Cerebellar cortex (tissue), 1 donor: Measurements from ENCODE around the gene SLC12A3.
A peak's percentile ranks its signal among the peaks of the same experiment; 100 is the strongest.
"Not testable (repeated sequence)": the region's sequence is repeated elsewhere in the genome, so short reads cannot be mapped to it uniquely, and the experiment has no call there.

Experiments
- DNase-seq: peaks from one replicate; pipeline ENCODE4 v3.0.0-alpha.2; 2015; ENCODE audit warnings: low spot score

Gene SLC12A3

DNA sequence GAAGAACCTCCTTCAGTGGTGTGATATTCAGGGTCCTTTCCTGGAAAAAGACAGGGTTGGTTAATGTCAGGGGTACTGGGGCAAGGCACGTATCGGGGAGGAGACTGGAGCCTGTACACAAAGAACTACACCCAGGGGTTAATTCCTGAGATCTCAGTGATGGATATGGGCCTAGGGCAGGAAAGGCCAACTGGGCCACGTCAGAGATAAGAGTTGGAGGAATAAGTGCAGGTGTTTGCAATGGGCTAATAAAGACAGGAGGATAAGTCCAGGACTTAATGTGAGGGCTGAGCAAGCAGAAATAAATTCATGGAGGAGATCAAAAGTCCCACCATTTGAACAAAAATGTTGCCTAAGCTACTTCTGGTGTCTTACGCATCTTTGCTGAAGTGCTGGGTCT, 56.6 kb downstream of the SLC12A3 start:
- DNase-seq, result no peak

- DNase-seq, result no peak
Observed at GRCh38 chr16:56923481-56924091, 58.6 kb downstream of the SLC12A3 start.

DNA sequence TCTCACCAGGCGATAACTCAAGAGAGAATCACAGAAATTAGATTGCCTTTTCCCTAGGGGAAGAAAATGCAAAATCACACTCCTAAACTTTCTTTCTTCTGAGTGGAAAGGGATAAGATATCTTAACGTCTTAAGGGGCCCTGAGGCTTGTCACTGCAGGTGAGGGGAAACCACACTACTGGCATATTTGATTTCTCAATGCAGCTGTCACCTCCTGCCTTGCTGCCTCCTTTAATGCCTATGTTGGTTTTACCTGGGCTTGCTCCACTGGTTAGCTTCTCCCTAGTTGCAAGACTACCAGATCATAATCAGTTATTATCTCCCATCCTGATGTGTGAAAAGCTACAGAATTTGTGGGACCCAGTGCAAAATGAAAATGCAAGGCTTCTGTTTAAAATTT, 62.5 kb downstream of the SLC12A3 start:
- no peak for DNase-seq

DNA sequence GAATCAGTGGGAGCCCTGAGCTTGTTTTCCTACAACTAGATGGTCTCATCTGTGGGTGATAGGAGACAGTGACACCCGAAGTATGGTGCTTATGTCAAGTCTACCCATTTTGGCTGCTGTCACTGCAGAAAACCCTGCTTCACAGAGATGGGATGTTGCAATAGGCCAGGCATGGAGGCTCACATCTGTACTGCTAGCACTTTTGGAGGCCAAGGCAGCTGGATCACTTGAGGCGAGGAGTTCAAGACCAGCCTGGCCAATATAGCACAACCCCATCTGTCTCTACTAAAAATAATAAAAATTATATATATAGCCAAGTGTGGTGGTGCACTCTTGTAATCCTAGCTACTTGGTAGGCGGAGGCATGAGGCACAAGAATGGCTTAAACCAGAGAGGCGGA, 64.6 kb downstream of the SLC12A3 start:
- no peak for DNase-seq

- DNase-seq, result no peak
Observed at GRCh38 chr16:56930486-56931270, 65.7 kb downstream of the SLC12A3 start.

GRCh38 chr16:56931271-56931891, 66.4 kb downstream of the SLC12A3 start:
- DNase-seq, result peak; percentile 20

- DNase-seq, result peak; percentile 98
Observed at GRCh38 chr16:56931892-56932720, 67.1 kb downstream of the SLC12A3 start, which contains the start of gene HERPUD1. Gene HERPUD1 (plus strand): TSS chr16:56932142. CDS start chr16:56932245, 103 bp downstream.

DNA sequence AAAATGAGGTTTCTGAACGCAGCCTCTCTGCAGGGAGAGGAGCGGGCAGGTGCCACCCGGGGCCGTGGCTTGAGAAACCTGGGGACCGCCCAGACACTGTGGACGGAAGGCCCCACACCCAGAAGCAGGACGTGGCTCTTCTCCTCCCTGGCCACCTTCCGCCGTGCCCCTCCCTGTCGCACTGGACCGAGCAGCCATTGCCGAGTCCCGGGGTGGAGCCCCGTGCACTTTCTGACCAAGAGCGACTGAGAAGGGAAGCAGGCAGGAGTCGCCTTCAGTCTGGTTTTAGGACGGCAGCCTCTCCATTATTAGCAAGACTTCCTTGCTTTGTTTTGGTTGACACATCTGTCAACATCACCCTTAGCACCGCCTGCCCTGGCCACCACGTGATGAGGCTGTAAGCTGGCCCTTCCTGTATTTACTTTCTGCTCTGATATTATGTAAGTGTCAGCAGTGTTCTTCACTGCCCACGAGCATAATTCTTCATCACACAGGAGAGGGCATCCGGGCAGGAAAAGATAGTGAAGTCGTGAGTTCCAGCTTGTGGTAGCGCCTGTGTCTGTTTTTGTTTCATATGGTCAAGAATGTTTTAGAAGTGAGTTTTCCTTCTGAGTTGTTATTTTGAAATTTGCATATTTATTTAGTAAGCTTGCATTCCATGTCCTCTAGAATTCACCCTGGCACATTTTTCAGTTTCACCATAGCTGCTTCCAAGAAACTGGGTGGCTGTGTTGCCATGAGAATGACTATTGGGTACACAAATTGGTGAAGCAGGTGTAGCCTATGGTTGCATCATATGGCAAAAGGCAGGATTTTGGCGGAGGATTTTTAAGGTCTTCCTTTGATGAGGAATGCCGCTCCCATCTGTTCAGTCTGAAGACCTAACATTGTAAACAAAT, 68.0 kb downstream of the SLC12A3 start:
- DNase-seq, result peak; percentile 86

DNA sequence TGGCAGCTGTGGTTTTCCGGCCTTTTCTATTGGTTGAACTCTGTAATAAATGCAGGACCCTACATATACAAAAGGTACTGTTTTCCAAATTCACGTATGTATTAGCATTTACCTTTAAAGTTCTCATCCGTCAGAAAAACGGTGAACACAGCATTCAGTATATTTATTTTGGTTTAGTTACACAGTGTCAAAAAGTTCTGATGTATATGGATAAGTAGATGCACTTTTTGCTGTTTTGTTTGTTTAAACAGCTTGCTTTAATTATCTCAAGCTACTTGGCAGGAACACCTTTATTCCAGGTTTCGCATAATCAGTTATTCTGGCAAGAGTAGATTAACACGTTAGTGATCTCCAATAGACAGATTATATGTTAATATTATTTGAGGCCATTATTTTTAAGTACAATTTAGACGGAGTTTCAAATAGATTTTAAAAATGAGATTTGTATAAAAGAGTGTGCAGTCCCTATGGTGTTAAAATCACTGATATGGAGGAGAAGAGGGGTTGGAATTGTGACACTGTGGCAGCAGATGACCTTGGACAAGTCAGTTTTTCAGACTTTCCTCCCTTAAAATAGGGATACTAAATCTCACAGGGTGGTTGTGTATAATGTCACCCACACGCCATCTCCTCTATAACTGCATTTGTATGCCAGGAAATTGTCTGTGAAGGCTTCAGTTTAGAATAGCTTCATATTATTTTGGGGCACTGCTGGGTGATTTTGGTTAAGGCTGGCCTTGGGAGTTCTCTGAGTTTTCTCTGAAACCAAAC, 69.0 kb downstream of the SLC12A3 start:
- DNase-seq, result no peak

DNA sequence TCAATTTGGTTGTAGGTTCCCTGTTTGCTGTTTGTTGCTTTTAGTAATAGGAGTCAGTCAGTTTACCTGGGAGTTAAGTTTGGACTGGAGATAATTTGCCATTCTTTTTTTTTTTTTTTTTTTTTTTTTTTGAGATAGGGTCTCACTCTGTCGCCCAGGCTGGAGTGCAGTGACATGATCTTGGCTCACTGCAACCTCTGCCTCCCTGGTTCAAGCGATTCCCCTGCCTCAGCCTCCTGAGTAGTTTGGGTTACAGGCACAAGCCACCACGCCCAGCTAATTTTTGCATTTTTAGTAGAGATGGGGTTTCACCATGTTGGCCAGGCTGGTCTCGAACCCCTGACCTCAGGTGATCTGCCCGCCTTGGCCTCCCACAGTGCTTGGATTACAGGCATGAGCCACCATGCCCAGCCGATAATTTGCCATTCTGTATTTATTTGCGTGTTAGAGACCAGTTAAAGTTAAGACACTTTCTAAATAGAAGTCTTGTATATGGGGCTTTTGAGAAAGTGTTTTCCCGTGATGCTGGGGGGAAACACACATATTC, 69.7 kb downstream of the SLC12A3 start:
- not testable (repeated sequence) for DNase-seq

DNA sequence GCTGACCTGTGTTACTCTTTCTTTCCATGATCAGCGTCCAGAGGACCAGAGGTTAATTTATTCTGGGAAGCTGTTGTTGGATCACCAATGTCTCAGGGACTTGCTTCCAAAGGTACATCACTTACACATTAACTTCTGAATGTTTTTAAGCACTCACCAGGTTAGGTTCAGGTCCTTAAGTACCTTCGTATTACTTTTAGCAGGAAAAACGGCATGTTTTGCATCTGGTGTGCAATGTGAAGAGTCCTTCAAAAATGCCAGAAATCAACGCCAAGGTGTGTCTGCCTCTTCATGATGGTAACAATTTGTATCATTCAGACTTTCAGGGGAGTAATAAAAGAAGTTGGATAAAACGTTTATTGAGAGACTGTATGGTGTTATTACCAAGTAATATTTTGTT, 70.2 kb downstream of the SLC12A3 start:
- DNase-seq, result no peak

GRCh38 chr16:56936491-56936890, 71.5 kb downstream of the SLC12A3 start:
- DNase-seq, result no peak

DNA sequence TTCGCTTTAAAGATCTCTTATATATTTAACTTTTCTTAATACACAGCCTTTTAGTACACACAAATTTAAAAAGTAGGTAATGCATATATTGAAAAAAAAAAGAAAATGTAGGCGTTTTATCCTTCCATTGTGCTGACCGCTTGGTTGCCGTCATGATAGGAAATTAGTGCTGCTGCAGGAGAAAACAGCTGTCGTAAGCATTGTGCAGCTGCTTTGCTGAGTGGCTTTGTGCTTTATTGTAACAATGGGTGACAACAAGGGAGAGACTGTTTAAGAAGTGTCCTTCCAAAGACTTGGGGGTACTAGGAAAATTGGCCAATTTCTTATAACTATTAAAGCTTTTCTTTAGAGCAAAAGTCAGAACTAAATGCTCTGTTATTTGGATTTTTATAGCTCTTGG, 71.9 kb downstream of the SLC12A3 start:
- no peak for DNase-seq

- no peak for DNase-seq
Observed at GRCh38 chr16:56938664-56939513, 73.9 kb downstream of the SLC12A3 start.

DNA sequence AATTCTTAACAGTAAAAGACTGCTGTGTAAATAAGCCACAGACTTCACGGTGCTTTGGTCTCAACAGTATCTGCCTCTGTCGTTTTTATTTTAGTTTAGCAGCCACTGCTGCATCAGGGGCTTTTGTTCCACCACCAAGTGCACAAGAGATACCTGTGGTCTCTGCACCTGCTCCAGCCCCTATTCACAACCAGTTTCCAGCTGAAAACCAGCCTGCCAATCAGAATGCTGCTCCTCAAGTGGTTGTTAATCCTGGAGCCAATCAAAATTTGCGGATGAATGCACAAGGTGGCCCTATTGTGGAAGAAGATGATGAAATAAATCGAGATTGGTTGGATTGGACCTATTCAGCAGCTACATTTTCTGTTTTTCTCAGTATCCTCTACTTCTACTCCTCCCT, 74.8 kb downstream of the SLC12A3 start:
- DNase-seq, result no peak

DNA sequence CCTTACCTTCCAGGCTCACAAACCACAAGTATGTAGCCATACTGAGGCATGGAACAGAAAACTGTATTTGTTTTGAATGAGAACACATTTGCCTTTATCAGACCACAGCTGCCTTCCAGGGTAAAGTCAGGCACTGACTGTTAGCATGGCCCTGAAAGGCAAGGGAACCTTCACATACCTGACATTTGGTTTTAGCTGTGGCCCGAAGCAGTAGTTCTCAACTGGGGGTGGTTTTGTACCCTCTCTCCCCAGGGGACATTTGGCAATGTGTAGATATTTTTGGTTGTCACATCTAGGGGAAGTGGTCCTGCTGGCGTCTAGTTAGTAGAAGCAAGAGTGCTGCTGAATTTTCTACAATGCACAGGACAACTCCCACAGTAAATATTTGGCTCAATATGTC, 76.1 kb downstream of the SLC12A3 start:
- DNase-seq, result no peak

DNA sequence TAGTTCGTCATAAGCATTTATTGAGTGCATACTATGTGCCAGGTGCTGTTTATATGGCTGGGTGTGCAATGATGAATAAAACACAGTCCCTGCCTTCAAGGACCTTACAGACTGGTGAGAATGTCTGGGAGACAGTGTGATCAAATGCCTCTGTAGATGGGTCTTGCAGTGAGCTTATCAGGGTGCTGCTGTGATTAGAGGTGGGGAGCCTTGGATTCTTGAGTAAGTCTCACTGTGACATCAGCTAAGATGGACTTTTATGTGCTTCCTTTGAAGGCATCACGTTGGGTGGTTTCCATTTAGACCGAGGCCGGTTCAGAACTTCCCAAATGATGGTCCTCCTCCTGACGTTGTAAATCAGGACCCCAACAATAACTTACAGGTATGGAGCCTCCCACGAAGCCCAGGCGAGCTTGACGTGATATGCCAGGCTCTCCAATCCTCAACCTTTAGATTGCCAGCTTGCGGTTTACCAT, 76.9 kb downstream of the SLC12A3 start:
- DNase-seq, result no peak

DNA sequence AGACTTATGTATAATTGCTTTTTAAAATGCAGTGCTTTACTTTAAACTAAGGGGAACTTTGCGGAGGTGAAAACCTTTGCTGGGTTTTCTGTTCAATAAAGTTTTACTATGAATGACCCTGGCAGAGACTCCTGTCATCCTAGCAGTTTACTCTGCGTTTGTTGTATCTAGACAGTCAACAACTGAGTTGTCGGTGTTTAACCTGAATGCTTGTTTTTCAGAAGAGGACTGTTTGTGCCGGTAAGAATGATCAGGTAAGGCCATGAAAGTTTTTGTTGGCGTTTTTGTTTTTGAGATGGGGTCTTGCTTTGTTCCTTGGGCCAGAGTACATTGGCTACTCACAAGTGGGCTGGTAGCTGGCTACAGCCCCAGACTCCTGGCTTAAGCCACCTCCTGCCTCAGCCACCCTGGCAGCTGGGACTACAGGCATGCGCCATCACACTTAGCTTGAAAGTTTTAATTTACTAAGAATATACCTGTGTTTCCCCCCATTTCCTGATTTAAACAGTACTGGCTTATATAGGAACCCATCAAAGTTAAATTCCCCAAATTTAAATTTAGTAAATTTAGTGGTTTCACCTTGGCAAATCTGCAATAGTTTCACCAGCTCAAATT, 78.9 kb downstream of the SLC12A3 start:
- no peak for DNase-seq
